ENCODE results near the gene CHMP5. TPM values are rescaled to one million over a fixed set of nuclear protein-coding genes. Genes with fewer than 3 reads are reported as not detected.
"Not testable (repeated sequence)": the region's sequence is repeated elsewhere in the genome, so short reads cannot be mapped to it uniquely, and the experiment has no call there.

CHMP5 gene
- polyA plus RNA-seq, 1 of the 3 experiments (the other 2 are of a cell fraction): 88.3 TPM

GRCh38 chr9:33315371-33315770 lies 50.5 kb downstream of the CHMP5 start (continued):
- no peak for TF ChIP-seq FOSL2 (IDR thresholded peaks at IDR 0.05; ENCODE audit: borderline replicate concordance, low read depth)

GRCh38 chr9:33317136-33317535 lies 52.3 kb downstream of the CHMP5 start:
- H3K4me2 ChIP-seq; H2AFZ ChIP-seq (ENCODE audit: low read depth); DNase-seq; H3K9ac ChIP-seq; H3K9me3 ChIP-seq; H3K4me3 ChIP-seq (ENCODE audit: low read depth in 2 of 2, low read length in 1 of 2); POLR2A ChIA-PET; H3K27ac ChIP-seq (ENCODE audit: low read depth in 2 of 2, low read length in 1 of 2); H3K79me2 ChIP-seq (ENCODE audit: insufficient read depth); H4K20me1 ChIP-seq (ENCODE audit: insufficient read depth); CTCF ChIA-PET; H3K27me3 ChIP-seq (ENCODE audit: insufficient read depth); H3K9me2 ChIP-seq: not testable (repeated sequence)
- peaks cover 0 to 20% of the 10 kb centered on the region in 2 experiments; a peak in 2 of 4 replicates for H3K4me1 ChIP-seq (ENCODE audit: control insufficient read depth in 1 of 2, insufficient read depth in 2 of 2, low read depth in 1 of 2, low read length in 1 of 2)
- H3K36me3 ChIP-seq (replicated peaks in 1 of 2; ENCODE audit: control insufficient read depth in 1 of 2, insufficient read depth in 2 of 2, low read length in 1 of 2): peaks cover 44 to 62% of the 10 kb centered on the region in 2 experiments
- peaks cover 39% of the 10 kb centered on the region for H3F3A ChIP-seq (replicated peaks; ENCODE audit: insufficient read depth)
- WGBS (ENCODE audit: low lambda C conversion rate): 97% methylated on average over 3 of the region's 3 CpGs

- peaks cover 0 to 27% of the 10 kb centered on the region in 2 experiments; a peak in 2 of 4 replicates for H3K4me1 ChIP-seq (ENCODE audit: control insufficient read depth in 1 of 2, insufficient read depth in 2 of 2, low read depth in 1 of 2, low read length in 1 of 2)
- peaks cover 5% of the 10 kb centered on the region; the same call in 1 of the 2 replicates for H3K79me2 ChIP-seq (ENCODE audit: insufficient read depth)
- no peaks in the 10 kb centered on the region for H3K27me3 ChIP-seq (ENCODE audit: insufficient read depth)
- H3K27ac ChIP-seq (ENCODE audit: low read depth in 2 of 2, low read length in 1 of 2): peak overlapping the region in 1 of 2 experiments; percentile 95; a peak in 2 of 4 replicates
- POLR2A ChIA-PET: no interaction called here
- no peaks in the 10 kb centered on the region for H3K9me2 ChIP-seq
- H3K9me3 ChIP-seq: no peaks in the 10 kb centered on the region
- H3F3A ChIP-seq (replicated peaks; ENCODE audit: insufficient read depth): peaks cover 39% of the 10 kb centered on the region
- no peak overlapping the region for H3K4me3 ChIP-seq (ENCODE audit: low read depth in 2 of 2, low read length in 1 of 2)
- H3K4me2 ChIP-seq: no peak overlapping the region
- peaks cover 47 to 62% of the 10 kb centered on the region in 2 experiments for H3K36me3 ChIP-seq (replicated peaks in 1 of 2; ENCODE audit: control insufficient read depth in 1 of 2, insufficient read depth in 2 of 2, low read length in 1 of 2)
- no peak overlapping the region for H2AFZ ChIP-seq (ENCODE audit: low read depth)
- CTCF ChIA-PET: no interaction called here
- DNase-seq: no peak
- WGBS (ENCODE audit: low lambda C conversion rate): 95% methylated on average over 3 of the region's 3 CpGs
- TF ChIP-seq CTCF (IDR thresholded peaks at IDR 0.05) (no peak), EP300 (IDR thresholded peaks at IDR 0.05; ENCODE audit: borderline replicate concordance in 1 of 2, low read depth in 1 of 2, low read length in 1 of 2) (no peak), USF1 (IDR thresholded peaks at IDR 0.05; ENCODE audit: borderline replicate concordance, low read depth) (no peak), FOSL2 (IDR thresholded peaks at IDR 0.05; ENCODE audit: borderline replicate concordance, low read depth) (no peak), NFIC (IDR thresholded peaks at IDR 0.05; ENCODE audit: borderline replicate concordance) (no peak), CHD2 (IDR thresholded peaks at IDR 0.05; ENCODE audit: low read length, partially characterized antibody) (no peak), SMC3 (IDR thresholded peaks at IDR 0.05; ENCODE audit: low read depth, low read length) (no peak), TEAD4 (IDR thresholded peaks at IDR 0.05; ENCODE audit: borderline replicate concordance, insufficient read depth) (no peak), REST (IDR thresholded peaks at IDR 0.05; ENCODE audit: low read depth, low read length) (no peak), YY1 (IDR thresholded peaks at IDR 0.05; ENCODE audit: low read depth) (no peak), RXRA (IDR thresholded peaks at IDR 0.05; ENCODE audit: borderline replicate concordance, low read depth) (no peak), SIN3A (IDR thresholded peaks at IDR 0.05; ENCODE audit: borderline replicate concordance, low read depth, low read length) (no peak), ZBTB33 (IDR thresholded peaks at IDR 0.05; ENCODE audit: borderline replicate concordance, low read depth) (no peak), MEF2A (IDR thresholded peaks at IDR 0.05; ENCODE audit: borderline replicate concordance, low read depth) (no peak), FOXJ3 (CRISPR knock-in tag; IDR thresholded peaks at IDR 0.05) (no peak), JUND (IDR thresholded peaks at IDR 0.05) (no peak)
- no peaks in the 10 kb centered on the region for H4K20me1 ChIP-seq (ENCODE audit: insufficient read depth)
- no peak overlapping the region for H3K9ac ChIP-seq
Observed at GRCh38 chr9:33318225-33318624, 53.4 kb downstream of the CHMP5 start.

Measured in SK-N-SH (cell line).